IMR-90 (cell line): Measurements from ENCODE around the gene IL1A. TPM values are rescaled to one million over a fixed set of nuclear protein-coding genes. Genes with fewer than 3 reads are reported as not detected.
A peak's percentile ranks its signal among the peaks of the same experiment; 100 is the strongest.

Source experiments
- ATAC-seq: fragments of 200-7000 bp; cut with Tn5 transposase; 2 replicates; pipeline ENCODE4 v1.9.1; 2020; ENCODE audit warnings: low read depth, mild to moderate bottlenecking, moderate library complexity
- BruUV-seq: library from RNA; stranded (reverse); fragments of 400-500 nt; replicated peaks from 2 replicates; lab custom pipeline; 2021; lab: Mats Ljungman, UMichigan
- CTCF ChIA-PET: fragments of 300-600 bp; formaldehyde crosslinking; extraction: SDS; loops from one replicate; lab custom pipeline; 2021; ENCODE audit warnings: antibody characterized with exemption; lab: Yijun Ruan, JAX
- POLR2A ChIA-PET: fragments of 300-600 bp; sonication (Branson Sonifier 250); formaldehyde crosslinking; loops from one replicate; lab custom pipeline; 2022; ENCODE audit warnings: antibody characterized with exemption; ENCODE audit not compliant: unreplicated experiment; lab: Charles Lee
- DNase-seq: peaks from one replicate; pipeline ENCODE4 v3.0.0; 2013
- H2AFZ ChIP-seq: replicated peaks from 2 replicates; pipeline ENCODE3; 2013; ENCODE audit warnings: low read length, mild to moderate bottlenecking; ENCODE audit not compliant: poor library complexity
- H2AK5ac ChIP-seq: 2 replicates; pipeline ENCODE4 v1.6.1; 2013; ENCODE audit warnings: low read depth, low read length, inconsistent platforms
- H2AK9ac ChIP-seq: replicated peaks from 2 replicates; pipeline ENCODE3; 2013; ENCODE audit warnings: mild to moderate bottlenecking, low read depth, low read length, moderate library complexity; ENCODE audit not compliant: poor library complexity
- H2BK120ac ChIP-seq: 2 replicates; pipeline ENCODE4 v1.6.1; 2013; ENCODE audit warnings: low read depth, low read length, inconsistent platforms
- H2BK15ac ChIP-seq: 3 replicates; pipeline ENCODE4 v1.6.1; 2013; ENCODE audit warnings: low read depth, low read length, inconsistent platforms
- H2BK20ac ChIP-seq: 2 replicates; pipeline ENCODE4 v1.6.1; 2013; ENCODE audit warnings: low read depth, mild to moderate bottlenecking, inconsistent platforms, low read length, moderate library complexity
- H2BK5ac ChIP-seq: 2 replicates; pipeline ENCODE4 v1.6.1; 2013; ENCODE audit warnings: mild to moderate bottlenecking, low read depth, low read length, inconsistent platforms; ENCODE audit not compliant: poor library complexity, severe bottlenecking
- H3K14ac ChIP-seq: replicated peaks from 2 replicates; pipeline ENCODE4 v1.6.1; 2013; ENCODE audit warnings: low read depth, low read length, inconsistent platforms
- H3K18ac ChIP-seq: 2 replicates; pipeline ENCODE4 v1.6.1; 2013; ENCODE audit warnings: low read depth, low read length, control low read depth
- H3K23ac ChIP-seq: 2 replicates; pipeline ENCODE4 v1.6.1; 2013; ENCODE audit warnings: low read depth, low read length, inconsistent platforms
- H3K27ac ChIP-seq: 2 replicates; pipeline ENCODE4 v1.5.1; 2013; ENCODE audit warnings: mild to moderate bottlenecking, control low read depth, low read length; ENCODE audit not compliant: insufficient read depth
- H3K27me3 ChIP-seq: 2 replicates; pipeline ENCODE4 v1.6.1; 2013; ENCODE audit warnings: low read length; ENCODE audit not compliant: control insufficient read depth, insufficient read depth
- H3K36me3 ChIP-seq: 2 replicates; pipeline ENCODE4 v1.6.1; 2013; ENCODE audit warnings: low read length, mixed read lengths; ENCODE audit not compliant: control insufficient read depth, insufficient read depth
- H3K4ac ChIP-seq: 2 replicates; pipeline ENCODE4 v1.6.1; 2013; ENCODE audit warnings: low read depth, low read length, inconsistent platforms
- H3K4me1 ChIP-seq: 2 replicates; pipeline ENCODE4 v1.6.1; 2013; ENCODE audit warnings: low read length, mixed read lengths; ENCODE audit not compliant: control insufficient read depth, insufficient read depth
- H3K4me2 ChIP-seq: 2 replicates; pipeline ENCODE4 v1.6.1; 2013; ENCODE audit warnings: low read depth, mild to moderate bottlenecking, control low read depth, low read length, moderate library complexity
- H3K4me3 ChIP-seq: 2 replicates; pipeline ENCODE4 v1.5.1; 2013; ENCODE audit warnings: low read depth, mild to moderate bottlenecking, control low read depth, low read length, moderate library complexity; ENCODE audit not compliant: insufficient read depth
- H3K56ac ChIP-seq: 2 replicates; pipeline ENCODE4 v1.6.1; 2013; ENCODE audit warnings: low read length, inconsistent platforms; ENCODE audit not compliant: insufficient read depth; ENCODE audit errors: extremely low read depth
- H3K79me1 ChIP-seq, 2 experiments: 2 replicates each; pipeline ENCODE4 v1.6.1; 2013; ENCODE audit warnings: low read length in 2 of 2, inconsistent platforms in 1 of 2, low read depth in 1 of 2
- H3K9ac ChIP-seq: 2 replicates; pipeline ENCODE4 v1.6.1; 2013; ENCODE audit warnings: low read depth, low read length, control low read depth
- H3K9me1 ChIP-seq: 2 replicates; pipeline ENCODE4 v1.6.1; 2013; ENCODE audit warnings: low read length, inconsistent platforms; ENCODE audit not compliant: insufficient read depth
- H3K9me3 ChIP-seq: 2 replicates; pipeline ENCODE4 v1.6.1; 2013; ENCODE audit warnings: low read length; ENCODE audit not compliant: control insufficient read depth, insufficient read depth
- H4K20me1 ChIP-seq: 2 replicates; pipeline ENCODE4 v1.6.1; 2013; ENCODE audit warnings: low read length, inconsistent platforms; ENCODE audit not compliant: insufficient read depth
- H4K5ac ChIP-seq: 2 replicates; pipeline ENCODE4 v1.6.1; 2013; ENCODE audit warnings: mild to moderate bottlenecking, low read depth, low read length, control low read depth
- H4K8ac ChIP-seq, 2 experiments: 2 replicates each; pipeline ENCODE4 v1.6.1; 2013; ENCODE audit warnings: low read depth in 2 of 2, low read length in 2 of 2, control low read depth in 1 of 2, inconsistent platforms in 1 of 2
- H4K91ac ChIP-seq: 2 replicates; pipeline ENCODE4 v1.6.1; 2013; ENCODE audit warnings: low read depth, low read length, inconsistent platforms; ENCODE audit not compliant: insufficient read depth
- BHLHE40 ChIP-seq: fragments of 150-350 bp; IDR thresholded peaks from 2 replicates; pipeline ENCODE4 v1.6.1; 2016; ENCODE audit warnings: mild to moderate bottlenecking, low read depth, low read length
- CHD1 ChIP-seq: IDR thresholded peaks from 2 replicates; pipeline ENCODE4 v1.6.1; 2012; ENCODE audit warnings: low read depth, low read length, improper control_type of control experiment
- MAFK ChIP-seq: IDR thresholded peaks from 2 replicates; pipeline ENCODE4 v1.6.1; 2012; ENCODE audit warnings: low read depth, low read length, improper control_type of control experiment
- NFE2L2 ChIP-seq: fragments of 150-350 bp; IDR thresholded peaks from 2 replicates; pipeline ENCODE4 v1.6.1; 2016; ENCODE audit warnings: low read depth, mild to moderate bottlenecking, low read length
- POLR2A ChIP-seq: IDR thresholded peaks from 2 replicates; pipeline ENCODE4 v1.6.1; 2012; ENCODE audit warnings: mild to moderate bottlenecking, low read depth, low read length
- RCOR1 ChIP-seq: IDR thresholded peaks from 2 replicates; pipeline ENCODE4 v1.6.1; 2012; ENCODE audit warnings: mild to moderate bottlenecking, low read length, improper control_type of control experiment; ENCODE audit not compliant: insufficient replicate concordance
- SMC3 ChIP-seq: fragments of 150-350 bp; IDR thresholded peaks from 2 replicates; pipeline ENCODE4 v1.6.1; 2016; ENCODE audit warnings: low read depth, mild to moderate bottlenecking, antibody characterized with exemption, low read length, moderate library complexity
- WGBS, 2 experiments: methylation state at CpG; one replicate each; pipeline versions ENCODE4 v1.1.5 to v1.1.7; 2013; ENCODE audit warnings: missing lambda C conversion rate in 2 of 2; ENCODE audit not compliant: insufficient read length in 1 of 2; ENCODE audit errors: extremely low coverage in 2 of 2; 5-methylcytosine and 5-hydroxymethylcytosine counted together
- dilution Hi-C: fragments of 300-500 bp; cut with HindIII; formaldehyde crosslinking; loops from one replicate; pipeline ENCODE4 v1.14.3; 2018; ENCODE audit warnings: low sequenced_read_pairs; ENCODE audit not compliant: unreplicated experiment
- in situ Hi-C: fragments of 300-500 bp; cut with MboI; formaldehyde crosslinking; loops from 3 replicates; pipeline ENCODE4 v1.14.3; 2019; ENCODE audit warnings: low sequenced_read_pairs, inconsistent platforms, mixed read lengths
- intact Hi-C: fragments of 100-400 bp; cut with micrococcal nuclease; formaldehyde crosslinking; loops from 2 replicates; pipeline ENCODE4 v1.10.0; 2022
- polyA plus RNA-seq, 3 experiments: library from polyadenylated mRNA; depleted of rRNA; stranded (reverse); fragments of >200 nt; gene quantifications; 2 replicates each; pipeline ENCODE4 v1.2.3, GENCODE V29; 2012; ENCODE audit warnings: low replicate concordance in 1 of 3
- total RNA-seq: library from RNA; depleted of rRNA; stranded (reverse); fragments of >200 nt; gene quantifications from 2 replicates; pipeline ENCODE4 v1.2.3, GENCODE V29; 2012
- TF ChIP-seq, protein P1 (sequence below): fragments of 150-350 bp; IDR thresholded peaks from 2 replicates; pipeline ENCODE4 v1.6.1; 2016; ENCODE audit warnings: low read depth, mild to moderate bottlenecking, low read length, moderate library complexity, borderline replicate concordance

The IL1A gene
- total and polyA plus RNA-seq, 2 of the 4 experiments (the other 2 are of a cell fraction): 0.48 to 1.1 TPM

DNA sequence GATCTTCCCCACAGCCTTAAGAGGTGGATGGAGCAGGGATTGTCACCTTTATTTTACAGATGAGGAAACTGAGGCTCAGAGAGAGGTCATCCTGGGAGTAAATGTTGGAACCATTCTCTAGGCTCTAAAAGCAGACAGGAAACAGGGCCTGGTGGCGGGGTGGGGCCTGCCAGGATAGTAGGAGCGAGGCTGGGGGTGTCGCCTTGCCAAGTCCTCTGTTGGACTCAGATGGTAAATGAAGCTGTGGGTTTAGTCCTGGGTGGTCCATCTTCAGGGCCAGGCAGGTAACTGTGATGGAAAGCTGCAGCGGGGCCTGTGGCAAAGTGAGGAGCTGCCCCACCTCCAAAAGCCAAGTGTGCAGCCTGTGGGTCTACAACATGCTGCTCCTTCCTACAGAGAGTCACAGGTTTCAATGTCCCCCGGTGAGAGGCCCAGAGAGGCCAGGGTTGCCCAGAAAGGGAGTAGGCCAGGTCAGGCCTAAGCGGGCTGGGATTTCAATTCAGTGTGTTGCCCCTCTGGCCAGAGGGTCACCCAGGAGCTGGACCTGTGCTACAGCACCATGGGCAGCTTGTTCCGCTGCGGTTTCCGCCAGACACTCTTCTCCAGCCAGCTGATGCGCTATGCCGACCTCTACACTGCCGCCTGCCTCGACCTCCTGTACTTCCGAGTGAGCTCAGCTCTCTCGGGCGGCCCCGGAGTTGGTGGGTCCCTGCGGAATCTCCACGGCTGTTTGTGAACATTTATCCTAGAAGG, 56.8 kb downstream of the IL1A start:
- intact Hi-C loops (loop anchor here (5.0 kb wide), 1 partner anchor 145 kb away; the partner anchor contains the start of gene CHCHD5), dilution Hi-C loops (no loop called here), in situ Hi-C loops (loop anchor here (5.0 kb wide), 1 partner anchor 125 kb away; no protein-coding TSS in a partner anchor)
- Histone ChIP-seq H3K9ac (no peak overlapping the region), H3K27ac (no peak overlapping the region), H3K27me3 (no peaks in the 10 kb centered on the region), H3K4me3 (no peak overlapping the region), H2AK9ac (peak overlapping the region; percentile 97), H3K4ac (no peak overlapping the region), H4K91ac (no peak overlapping the region), H3K56ac (no peak overlapping the region), H3K9me3 (no peaks in the 10 kb centered on the region), H3K4me2 (no peak overlapping the region), H3K9me1 (no peaks in the 10 kb centered on the region), H3K23ac (no peak overlapping the region), H2BK20ac (no peak overlapping the region), H3K14ac (no peak overlapping the region), H3K4me1 (peaks cover 1% of the 10 kb centered on the region; the same call in 1 of the 2 replicates), H3K79me1 (no peaks in the 10 kb centered on the region), H4K20me1 (no peaks in the 10 kb centered on the region), H2AK5ac (no peak overlapping the region), H3K18ac (no peak overlapping the region), H2BK120ac (no peak overlapping the region), H4K5ac (no peak overlapping the region), H2BK15ac (no peak overlapping the region), H3K36me3 (no peaks in the 10 kb centered on the region), H2AFZ (peak overlapping the region; percentile 97), H2BK5ac (no peak overlapping the region), H4K8ac (no peak overlapping the region)
- 73% methylated on average over 8 of the region's 19 CpGs; no CpG with 5 or more reads in 1 of the 2 experiments for WGBS, 2 experiments
- CTCF ChIA-PET: interaction anchor here (0.5 to 2.9 kb wide), 11 partner anchors 63 to 214 kb away, joined by 3 to 12 read pairs (median 5); no protein-coding TSS in a partner anchor
- DNase-seq (no peak), ATAC-seq (no peak)
- TF ChIP-seq MAFK: no peak
- TF ChIP-seq POLR2A: no peak
- no peak for TF ChIP-seq BHLHE40
- TF ChIP-seq RCOR1: no peak
- TF ChIP-seq, protein P1, sequence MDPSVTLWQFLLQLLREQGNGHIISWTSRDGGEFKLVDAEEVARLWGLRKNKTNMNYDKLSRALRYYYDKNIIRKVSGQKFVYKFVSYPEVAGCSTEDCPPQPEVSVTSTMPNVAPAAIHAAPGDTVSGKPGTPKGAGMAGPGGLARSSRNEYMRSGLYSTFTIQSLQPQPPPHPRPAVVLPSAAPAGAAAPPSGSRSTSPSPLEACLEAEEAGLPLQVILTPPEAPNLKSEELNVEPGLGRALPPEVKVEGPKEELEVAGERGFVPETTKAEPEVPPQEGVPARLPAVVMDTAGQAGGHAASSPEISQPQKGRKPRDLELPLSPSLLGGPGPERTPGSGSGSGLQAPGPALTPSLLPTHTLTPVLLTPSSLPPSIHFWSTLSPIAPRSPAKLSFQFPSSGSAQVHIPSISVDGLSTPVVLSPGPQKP: no peak
- TF ChIP-seq SMC3: no peak
- TF ChIP-seq NFE2L2: no peak
- no peak for TF ChIP-seq CHD1
- POLR2A ChIA-PET: interaction anchor here (0.6 kb wide), 1 partner anchor 150 kb away, joined by 3 read pairs; no protein-coding TSS in a partner anchor
- BruUV-seq: no TSS peak
